ENCODE results near the gene POU3F1.

Gene POU3F1

DNA sequence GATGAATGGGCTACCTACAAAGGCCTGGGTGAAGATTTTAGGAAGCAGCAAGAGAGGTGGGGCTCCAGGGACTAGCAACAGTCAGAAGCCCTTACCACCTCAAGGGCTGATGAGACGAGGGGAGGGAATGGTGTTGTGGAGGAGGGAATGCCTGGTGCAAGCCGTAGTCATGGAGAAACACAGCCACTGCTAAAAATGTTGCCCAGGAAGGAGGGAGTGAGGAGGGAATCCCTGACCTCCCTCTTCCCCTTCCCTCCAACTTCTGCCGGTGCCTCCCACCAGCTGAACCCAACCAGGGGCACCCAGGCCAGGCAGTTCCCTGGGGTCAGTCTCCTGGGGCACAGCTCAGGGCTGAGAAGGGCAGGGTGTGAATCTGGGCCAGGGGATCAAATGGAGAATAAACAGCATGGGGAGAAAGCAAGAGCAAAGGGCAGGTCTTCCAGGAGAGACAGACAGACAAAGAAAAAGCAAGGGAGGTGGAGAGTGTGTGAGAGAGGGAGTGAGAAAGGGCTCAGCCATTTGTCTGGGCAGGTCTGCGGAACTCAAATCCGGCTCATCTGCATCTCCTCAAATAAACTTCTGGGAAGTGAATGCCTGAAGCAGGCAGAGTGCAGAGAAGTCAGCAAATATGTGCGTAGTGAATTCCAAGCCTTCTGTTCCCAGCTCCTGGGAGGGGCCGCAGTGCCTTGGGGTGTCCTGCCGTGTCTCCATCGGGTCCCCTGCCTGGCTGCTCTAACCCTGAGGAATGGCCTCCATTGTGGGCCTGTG, 27.1 kb upstream of the POU3F1 start:
- Histone ChIP-seq H3K36me3 (ENCODE audit: control insufficient read depth, insufficient read depth, low read length) (no peaks in the 10 kb centered on the region), H3K4me1 (ENCODE audit: control insufficient read depth, insufficient read depth, low read length, poor library complexity, severe bottlenecking) (peaks cover 11% of the 10 kb centered on the region), H3K27ac (ENCODE audit: low read depth, low read length, severe bottlenecking) (no peak overlapping the region), H3K4me3 (ENCODE audit: extremely low read depth, insufficient read depth, low read length, poor library complexity, severe bottlenecking) (no peak overlapping the region), H3K9me3 (ENCODE audit: control insufficient read depth, low read length) (no peaks in the 10 kb centered on the region)
- 28 to 72% methylated on average over 4 to 6 of the region's 9 CpGs for WGBS, 2 experiments (ENCODE audit: insufficient coverage in 2 of 2)

DNA sequence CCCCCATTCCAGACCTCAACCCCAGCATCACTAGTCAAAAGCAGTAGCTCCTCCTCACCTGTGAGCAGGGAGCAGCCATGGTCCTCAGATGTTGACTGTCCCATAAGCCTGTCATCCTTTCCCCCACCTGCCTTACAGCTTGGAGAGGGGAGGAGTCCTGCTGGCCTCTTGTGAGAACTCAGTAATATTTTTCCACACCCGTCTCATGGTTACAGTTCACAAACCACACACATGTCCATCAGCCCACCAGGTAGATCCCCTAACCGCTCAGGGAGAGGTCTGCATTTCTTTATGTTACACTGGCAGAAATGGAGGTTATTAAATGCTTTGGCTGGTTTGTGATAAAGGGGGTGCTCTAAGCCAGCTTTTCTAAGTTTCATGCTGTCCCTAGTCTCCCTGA, 26.3 kb upstream of the POU3F1 start:
- no peak overlapping the region for H3K27ac ChIP-seq (ENCODE audit: low read depth, low read length, severe bottlenecking)
- H3K4me3 ChIP-seq (ENCODE audit: extremely low read depth, insufficient read depth, low read length, poor library complexity, severe bottlenecking) = no peak overlapping the region
- H3K36me3 ChIP-seq (ENCODE audit: control insufficient read depth, insufficient read depth, low read length) = no peaks in the 10 kb centered on the region
- H3K9me3 ChIP-seq (ENCODE audit: control insufficient read depth, low read length) = no peaks in the 10 kb centered on the region
- WGBS, 2 experiments (ENCODE audit: insufficient coverage in 2 of 2) = 100% methylated on average over 1 of the region's 2 CpGs; no CpG with 5 or more reads in 1 of the 2 experiments
- H3K4me1 ChIP-seq (ENCODE audit: control insufficient read depth, insufficient read depth, low read length, poor library complexity, severe bottlenecking) = peaks cover 11% of the 10 kb centered on the region

DNA sequence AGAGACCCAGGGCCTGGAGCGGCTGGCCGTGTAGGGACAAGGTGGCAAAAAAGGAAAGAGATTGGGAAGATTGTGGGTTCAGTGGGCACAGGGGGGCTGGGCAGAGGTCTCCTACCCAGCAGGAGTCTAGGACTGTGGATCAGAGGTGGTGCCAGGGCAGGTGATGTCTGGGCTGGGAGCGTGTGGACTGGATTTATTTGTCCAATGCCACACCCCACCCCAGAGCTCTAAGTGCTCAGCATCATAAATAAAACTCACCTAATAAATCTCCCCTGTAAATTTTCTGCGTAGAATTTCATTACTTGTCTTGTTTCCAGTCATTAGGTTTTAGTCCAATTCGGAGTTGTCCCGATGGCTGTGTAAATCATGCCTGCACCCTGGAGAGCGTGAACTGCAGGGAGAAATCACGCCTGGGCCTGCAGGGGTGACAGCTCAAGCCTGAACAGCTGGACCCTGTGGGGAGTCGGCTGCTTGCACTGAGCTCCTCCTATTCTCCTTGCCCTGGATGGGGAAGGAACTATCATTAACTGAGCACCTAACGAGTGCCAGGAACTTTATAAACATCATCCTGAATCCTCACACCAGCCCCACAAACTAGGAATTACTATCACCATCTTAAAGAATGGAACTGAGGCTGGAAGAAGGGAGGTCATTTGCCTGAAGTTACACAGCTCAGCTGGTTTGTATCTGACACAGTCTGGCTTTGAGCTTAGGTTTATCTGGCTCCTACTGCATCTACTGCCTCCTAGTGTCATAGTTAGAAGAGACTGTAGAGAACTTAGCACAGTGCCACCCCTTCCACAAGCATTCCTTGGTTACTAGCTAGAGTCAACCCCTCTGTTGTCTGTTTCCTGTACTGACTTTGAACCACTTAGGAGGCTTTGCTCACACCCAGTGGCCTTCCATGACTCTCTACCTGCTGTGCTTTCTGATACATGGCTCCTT, 25.0 kb upstream of the POU3F1 start:
- H3K4me1 ChIP-seq (ENCODE audit: control insufficient read depth, insufficient read depth, low read length, poor library complexity, severe bottlenecking) = peaks cover 11% of the 10 kb centered on the region
- H3K4me3 ChIP-seq (ENCODE audit: extremely low read depth, insufficient read depth, low read length, poor library complexity, severe bottlenecking) = no peak overlapping the region
- no peaks in the 10 kb centered on the region for H3K9me3 ChIP-seq (ENCODE audit: control insufficient read depth, low read length)
- H3K27ac ChIP-seq (ENCODE audit: low read depth, low read length, severe bottlenecking) = no peak overlapping the region
- WGBS, 2 experiments (ENCODE audit: insufficient coverage in 2 of 2) = 67 to 88% methylated on average over 6 to 8 of the region's 10 CpGs
- no peaks in the 10 kb centered on the region for H3K36me3 ChIP-seq (ENCODE audit: control insufficient read depth, insufficient read depth, low read length)

DNA sequence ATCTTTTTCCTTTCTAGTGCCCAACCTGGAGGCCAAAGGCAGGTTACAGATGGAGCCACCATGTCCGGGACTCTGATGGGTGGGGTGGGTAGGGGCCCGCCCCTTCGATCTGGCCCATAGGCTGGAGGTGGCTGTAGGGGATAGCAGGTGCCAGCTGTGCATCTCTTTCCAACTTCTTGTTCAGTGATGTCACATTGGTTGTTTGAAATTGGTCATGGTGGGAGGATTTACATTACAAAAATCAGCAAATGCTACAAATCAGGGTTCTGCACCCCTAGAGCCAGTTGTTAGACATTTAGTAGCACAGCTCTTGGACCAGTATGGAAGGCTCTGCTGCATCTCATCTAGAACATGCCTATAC, 22.4 kb upstream of the POU3F1 start:
- no peak overlapping the region for H3K27ac ChIP-seq (ENCODE audit: low read depth, low read length, severe bottlenecking)
- 80% methylated on average over 2 of the region's 3 CpGs; no CpG with 5 or more reads in 1 of the 2 experiments for WGBS, 2 experiments (ENCODE audit: insufficient coverage in 2 of 2)
- no peak overlapping the region for H3K4me3 ChIP-seq (ENCODE audit: extremely low read depth, insufficient read depth, low read length, poor library complexity, severe bottlenecking)
- H3K4me1 ChIP-seq (ENCODE audit: control insufficient read depth, insufficient read depth, low read length, poor library complexity, severe bottlenecking) = peaks cover 19% of the 10 kb centered on the region
- H3K9me3 ChIP-seq (ENCODE audit: control insufficient read depth, low read length) = no peaks in the 10 kb centered on the region
- H3K36me3 ChIP-seq (ENCODE audit: control insufficient read depth, insufficient read depth, low read length) = no peaks in the 10 kb centered on the region

DNA sequence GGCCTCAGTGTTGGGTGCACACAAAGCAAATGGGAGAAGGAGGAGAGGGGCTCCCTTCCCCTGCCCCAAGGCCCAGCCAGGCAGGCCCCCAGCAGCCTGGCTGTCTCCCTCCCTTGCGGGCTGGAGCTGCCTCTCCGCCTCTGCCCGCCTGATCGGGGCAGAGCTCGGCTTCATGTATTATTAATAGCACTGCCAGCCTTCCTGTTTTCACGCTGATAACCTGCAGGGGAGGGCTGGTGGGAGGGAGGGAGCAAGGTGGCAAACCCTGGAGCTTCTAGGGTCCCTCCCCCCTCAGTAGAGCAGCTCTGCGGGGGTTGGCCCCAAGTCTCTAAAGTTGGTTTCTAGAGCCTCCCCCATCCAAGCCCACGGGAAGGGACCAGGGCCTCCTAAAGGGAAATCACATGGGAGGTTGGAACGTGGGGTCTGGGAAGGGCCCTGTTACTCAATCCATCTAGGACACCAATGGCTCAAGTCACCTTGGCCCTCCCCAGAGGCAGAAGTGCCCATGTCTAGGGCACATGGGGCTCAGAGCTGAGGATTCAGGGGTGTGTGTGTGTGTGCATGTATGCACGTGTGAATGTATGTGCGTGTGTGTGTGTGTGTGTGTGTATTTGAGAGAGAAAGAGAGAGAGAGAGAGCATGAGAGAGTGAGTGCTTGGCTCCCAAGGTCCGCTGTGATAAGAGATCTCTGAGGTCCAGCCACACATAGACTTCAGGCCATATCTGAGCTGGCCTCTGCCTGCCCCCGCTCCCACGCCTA, 21.8 kb upstream of the POU3F1 start:
- 70 to 85% methylated on average over 6 to 7 of the region's 14 CpGs for WGBS, 2 experiments (ENCODE audit: insufficient coverage in 2 of 2)
- Histone ChIP-seq H3K36me3 (ENCODE audit: control insufficient read depth, insufficient read depth, low read length) (no peaks in the 10 kb centered on the region), H3K27ac (ENCODE audit: low read depth, low read length, severe bottlenecking) (no peak overlapping the region)

DNA sequence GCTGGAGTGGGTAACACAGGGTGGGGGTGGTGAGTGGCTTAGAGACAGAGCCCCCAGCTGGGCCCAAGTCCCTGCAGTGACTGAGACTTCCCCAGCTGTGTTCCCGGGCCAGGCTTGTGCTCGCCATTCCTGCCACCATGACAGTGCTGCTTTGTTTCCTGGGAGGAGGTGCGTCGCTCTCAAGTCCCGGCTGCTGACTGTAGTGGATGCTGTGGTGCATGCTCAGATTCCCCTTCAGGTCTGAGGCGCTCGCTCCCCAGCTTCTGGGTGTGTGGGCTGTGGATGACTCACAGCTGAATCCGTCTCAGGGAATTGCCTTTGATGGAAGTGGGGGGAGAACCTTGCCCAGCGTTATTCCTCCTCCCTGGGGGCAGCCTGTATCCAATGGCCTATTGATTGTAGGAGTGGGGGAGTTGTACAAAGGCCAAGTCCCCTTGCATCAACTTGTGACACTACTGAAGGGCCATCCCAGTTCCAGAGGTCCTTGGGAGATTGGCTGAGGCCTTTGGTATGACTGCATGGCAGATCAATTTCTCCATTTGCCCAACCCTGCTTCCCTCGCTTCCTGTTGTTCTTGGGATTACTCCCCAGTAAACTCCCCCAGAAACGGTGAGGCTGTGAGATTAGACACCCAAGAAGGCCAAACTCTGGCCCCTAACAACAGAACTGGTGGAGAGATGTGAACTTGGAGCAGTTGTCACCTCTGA, 17.8 kb upstream of the POU3F1 start:
- Histone ChIP-seq H3K27ac (ENCODE audit: low read depth, low read length, severe bottlenecking) (peak overlapping the region; percentile 71), H3K36me3 (ENCODE audit: control insufficient read depth, insufficient read depth, low read length) (no peaks in the 10 kb centered on the region), H3K9me3 (ENCODE audit: control insufficient read depth, low read length) (no peaks in the 10 kb centered on the region), H3K4me3 (ENCODE audit: extremely low read depth, insufficient read depth, low read length, poor library complexity, severe bottlenecking) (no peak overlapping the region), H3K4me1 (ENCODE audit: control insufficient read depth, insufficient read depth, low read length, poor library complexity, severe bottlenecking) (peaks cover 9% of the 10 kb centered on the region)
- WGBS, 2 experiments (ENCODE audit: insufficient coverage in 2 of 2) = 31 to 61% methylated on average over 6 to 7 of the region's 11 CpGs

More for the DNA sequence above, 21.8 kb upstream of the POU3F1 start:
- Histone ChIP-seq H3K9me3 (ENCODE audit: control insufficient read depth, low read length) (no peaks in the 10 kb centered on the region), H3K4me1 (ENCODE audit: control insufficient read depth, insufficient read depth, low read length, poor library complexity, severe bottlenecking) (peaks cover 14% of the 10 kb centered on the region), H3K4me3 (ENCODE audit: extremely low read depth, insufficient read depth, low read length, poor library complexity, severe bottlenecking) (no peak overlapping the region)

DNA sequence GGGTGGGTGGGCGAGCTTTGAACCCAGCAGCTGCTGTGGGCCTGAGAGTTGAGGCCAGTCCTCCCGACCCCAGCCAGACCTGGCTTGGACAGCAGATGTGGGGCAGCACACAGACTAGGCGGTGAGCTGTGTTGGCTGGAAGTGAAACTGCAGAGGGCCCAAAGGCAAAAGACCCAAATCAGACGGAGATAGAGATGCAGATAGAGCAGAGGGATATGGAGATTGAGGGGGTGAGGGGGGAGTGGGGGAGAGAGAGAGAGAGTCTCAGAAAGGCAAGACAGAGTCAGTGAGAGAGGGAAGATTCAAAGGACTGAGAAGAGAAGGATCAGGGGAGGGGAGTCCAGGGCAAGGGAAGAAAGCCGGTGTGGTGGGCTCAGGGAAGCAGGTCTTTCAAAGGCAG, 17.0 kb upstream of the POU3F1 start:
- Histone ChIP-seq H3K36me3 (ENCODE audit: control insufficient read depth, insufficient read depth, low read length) (no peaks in the 10 kb centered on the region), H3K9me3 (ENCODE audit: control insufficient read depth, low read length) (no peaks in the 10 kb centered on the region), H3K4me3 (ENCODE audit: extremely low read depth, insufficient read depth, low read length, poor library complexity, severe bottlenecking) (no peak overlapping the region), H3K27ac (ENCODE audit: low read depth, low read length, severe bottlenecking) (peak overlapping the region; percentile 71), H3K4me1 (ENCODE audit: control insufficient read depth, insufficient read depth, low read length, poor library complexity, severe bottlenecking) (peaks cover 9% of the 10 kb centered on the region)
- 67 to 69% methylated on average over 4 to 5 of the region's 5 CpGs for WGBS, 2 experiments (ENCODE audit: insufficient coverage in 2 of 2)

DNA sequence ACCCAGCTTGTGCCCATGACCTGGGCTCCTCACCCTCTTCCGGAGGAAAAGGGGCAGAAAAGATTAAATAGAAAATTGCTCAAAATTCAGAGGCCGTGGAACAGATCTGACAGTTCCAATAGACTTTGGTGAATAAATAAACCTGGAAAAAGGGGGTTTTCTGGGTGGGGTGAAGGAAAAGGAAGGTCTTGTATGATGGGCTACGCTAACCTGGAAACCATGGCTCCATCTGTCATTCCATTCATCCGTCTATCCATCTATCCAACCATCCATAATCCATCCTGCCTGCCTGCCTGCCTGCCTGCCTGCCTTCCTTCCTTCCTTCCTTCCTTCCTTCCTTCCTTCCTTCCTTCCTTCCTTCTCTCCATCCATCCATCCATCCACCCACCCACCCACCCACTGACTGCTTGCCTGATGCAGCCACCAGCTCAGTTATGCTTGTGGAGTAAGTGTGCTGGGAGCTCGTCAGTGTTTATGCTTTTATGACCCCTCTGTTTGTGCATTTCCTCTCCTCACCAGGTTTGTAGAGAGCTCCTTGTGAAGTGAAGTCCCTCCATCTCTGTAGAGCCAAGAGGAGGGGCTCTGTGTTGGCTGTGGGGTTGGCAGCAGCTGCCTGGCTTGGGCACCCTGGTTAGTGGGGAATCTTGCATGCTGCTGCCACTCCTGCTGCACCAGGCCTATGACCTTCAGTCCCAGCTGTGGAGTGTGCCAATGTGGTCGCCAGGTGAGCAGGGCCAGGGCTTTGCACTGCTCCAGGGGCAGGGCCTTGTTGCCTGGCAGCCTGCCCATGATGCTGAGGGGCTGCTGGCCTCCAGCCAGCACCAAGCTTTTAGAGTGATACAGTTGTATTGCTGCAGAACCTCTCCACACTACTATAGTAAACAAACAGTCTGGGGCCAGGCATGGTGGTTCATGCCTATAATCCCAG, 16.0 kb upstream of the POU3F1 start:
- Histone ChIP-seq H3K27ac (ENCODE audit: low read depth, low read length, severe bottlenecking) (no peak overlapping the region), H3K4me3 (ENCODE audit: extremely low read depth, insufficient read depth, low read length, poor library complexity, severe bottlenecking) (no peak overlapping the region), H3K36me3 (ENCODE audit: control insufficient read depth, insufficient read depth, low read length) (no peaks in the 10 kb centered on the region), H3K4me1 (ENCODE audit: control insufficient read depth, insufficient read depth, low read length, poor library complexity, severe bottlenecking) (peaks cover 9% of the 10 kb centered on the region), H3K9me3 (ENCODE audit: control insufficient read depth, low read length) (no peaks in the 10 kb centered on the region)
- WGBS, 2 experiments (ENCODE audit: insufficient coverage in 2 of 2) = 88 to 90% methylated on average over 3 of the region's 6 CpGs

DNA sequence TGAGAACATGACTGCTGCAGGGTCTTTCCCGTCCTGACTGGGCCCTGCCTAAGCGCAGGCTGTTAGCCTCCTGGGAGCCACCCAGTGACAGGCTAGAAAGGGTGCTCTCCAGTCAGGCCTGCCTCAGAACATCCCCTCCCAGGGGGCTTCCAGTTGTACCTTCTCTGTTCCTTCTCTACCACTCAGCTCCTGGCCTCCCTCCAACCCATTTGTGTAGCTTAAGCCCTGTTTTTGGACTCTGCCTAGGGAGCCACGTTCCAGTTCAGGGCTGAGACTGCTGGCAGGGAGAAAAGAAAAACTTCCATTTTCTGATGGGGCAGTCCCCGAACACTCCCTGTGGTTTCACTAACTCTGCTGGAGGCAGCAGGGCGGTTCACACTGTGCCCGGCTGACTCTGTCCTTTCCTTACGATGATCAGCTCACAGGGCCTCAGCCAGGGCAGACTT, 15.3 kb upstream of the POU3F1 start:
- WGBS, 2 experiments (ENCODE audit: insufficient coverage in 2 of 2) = 79 to 90% methylated on average over 7 of the region's 7 CpGs
- H3K4me1 ChIP-seq (ENCODE audit: control insufficient read depth, insufficient read depth, low read length, poor library complexity, severe bottlenecking) = peaks cover 9% of the 10 kb centered on the region
- no peak overlapping the region for H3K27ac ChIP-seq (ENCODE audit: low read depth, low read length, severe bottlenecking)
- no peaks in the 10 kb centered on the region for H3K36me3 ChIP-seq (ENCODE audit: control insufficient read depth, insufficient read depth, low read length)
- no peak overlapping the region for H3K4me3 ChIP-seq (ENCODE audit: extremely low read depth, insufficient read depth, low read length, poor library complexity, severe bottlenecking)
- no peaks in the 10 kb centered on the region for H3K9me3 ChIP-seq (ENCODE audit: control insufficient read depth, low read length)
